ENCODE measurements around the gene LLCFC1. TPM values are rescaled to one million over a fixed set of nuclear protein-coding genes. Genes with fewer than 3 reads are reported as not detected.

Gene LLCFC1
- total RNA-seq, 1 donor = not detected

DNA sequence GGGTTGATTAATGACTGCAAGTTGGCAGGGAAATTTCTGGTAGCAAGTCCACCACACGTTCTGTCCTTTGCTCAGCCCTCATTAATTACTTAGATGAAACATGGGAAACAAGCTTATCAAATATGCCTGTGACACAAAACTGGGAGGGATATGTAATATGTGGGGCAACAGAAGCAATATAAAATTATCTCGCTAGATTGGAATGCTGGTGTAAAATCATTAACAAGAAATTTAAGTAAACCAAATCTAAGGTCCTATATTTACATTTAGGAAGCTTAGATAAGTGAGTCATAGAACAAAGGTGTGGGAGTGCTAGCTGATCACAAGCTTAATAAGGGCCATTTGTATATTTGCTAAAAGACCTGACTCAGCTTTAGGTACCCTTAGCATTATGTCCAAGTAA is 29.3 kb upstream of the LLCFC1 start:
- no peak for DNase-seq (ENCODE audit: low read depth)
- TF ChIP-seq, protein P1, sequence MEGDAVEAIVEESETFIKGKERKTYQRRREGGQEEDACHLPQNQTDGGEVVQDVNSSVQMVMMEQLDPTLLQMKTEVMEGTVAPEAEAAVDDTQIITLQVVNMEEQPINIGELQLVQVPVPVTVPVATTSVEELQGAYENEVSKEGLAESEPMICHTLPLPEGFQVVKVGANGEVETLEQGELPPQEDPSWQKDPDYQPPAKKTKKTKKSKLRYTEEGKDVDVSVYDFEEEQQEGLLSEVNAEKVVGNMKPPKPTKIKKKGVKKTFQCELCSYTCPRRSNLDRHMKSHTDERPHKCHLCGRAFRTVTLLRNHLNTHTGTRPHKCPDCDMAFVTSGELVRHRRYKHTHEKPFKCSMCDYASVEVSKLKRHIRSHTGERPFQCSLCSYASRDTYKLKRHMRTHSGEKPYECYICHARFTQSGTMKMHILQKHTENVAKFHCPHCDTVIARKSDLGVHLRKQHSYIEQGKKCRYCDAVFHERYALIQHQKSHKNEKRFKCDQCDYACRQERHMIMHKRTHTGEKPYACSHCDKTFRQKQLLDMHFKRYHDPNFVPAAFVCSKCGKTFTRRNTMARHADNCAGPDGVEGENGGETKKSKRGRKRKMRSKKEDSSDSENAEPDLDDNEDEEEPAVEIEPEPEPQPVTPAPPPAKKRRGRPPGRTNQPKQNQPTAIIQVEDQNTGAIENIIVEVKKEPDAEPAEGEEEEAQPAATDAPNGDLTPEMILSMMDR (IDR thresholded peaks at IDR 0.05; ENCODE audit: insufficient read depth, low read length) = no peak
- no peak overlapping the region for H3K4me3 ChIP-seq (ENCODE audit: low read depth, low read length)

DNA sequence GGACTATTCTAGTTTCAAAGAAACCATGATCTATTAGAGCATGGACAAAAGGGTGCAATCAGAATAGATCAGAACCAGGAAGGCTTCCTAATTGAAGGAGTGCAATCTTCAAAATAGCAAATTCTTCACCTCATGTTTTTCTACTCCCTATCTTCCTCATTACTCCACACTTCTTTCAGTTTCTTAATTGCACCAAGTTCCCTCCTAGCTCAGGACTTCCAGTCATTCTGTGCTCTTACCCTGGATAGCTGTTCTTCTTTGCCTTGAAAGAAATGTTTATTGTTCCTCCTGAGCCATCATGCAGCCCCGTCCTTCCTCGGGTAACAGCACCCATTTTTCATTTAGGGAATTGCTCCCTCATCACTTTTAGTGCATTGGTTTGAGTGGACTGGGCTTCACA is 28.8 kb upstream of the LLCFC1 start:
- TF ChIP-seq, protein P1 (IDR thresholded peaks at IDR 0.05; ENCODE audit: insufficient read depth, low read length) = no peak
- no peak overlapping the region for H3K4me3 ChIP-seq (ENCODE audit: low read depth, low read length)
- no peak for DNase-seq (ENCODE audit: low read depth)

DNA sequence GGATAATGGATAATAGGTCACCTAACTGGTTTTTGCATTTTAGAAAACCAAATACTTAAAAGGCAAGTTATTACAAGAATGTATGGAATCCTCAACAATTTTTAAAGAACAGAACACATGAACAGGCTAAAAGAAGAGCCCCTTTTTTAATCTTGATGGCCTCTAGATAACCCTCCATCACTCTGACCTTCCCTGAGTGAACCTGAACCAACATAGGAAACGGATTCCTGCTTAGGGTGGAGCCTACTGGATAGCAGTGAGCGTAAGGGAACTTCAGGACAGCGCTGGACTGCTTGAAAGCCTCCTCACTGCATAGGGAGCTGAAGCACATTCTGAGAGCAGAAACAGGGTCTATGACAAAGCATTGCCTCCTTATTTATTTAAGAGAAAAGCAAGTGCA is 26.2 kb upstream of the LLCFC1 start:
- TF ChIP-seq, protein P1 (IDR thresholded peaks at IDR 0.05; ENCODE audit: insufficient read depth, low read length) = no peak
- DNase-seq (ENCODE audit: low read depth) = no peak
- no peak overlapping the region for H3K4me3 ChIP-seq (ENCODE audit: low read depth, low read length)

DNA sequence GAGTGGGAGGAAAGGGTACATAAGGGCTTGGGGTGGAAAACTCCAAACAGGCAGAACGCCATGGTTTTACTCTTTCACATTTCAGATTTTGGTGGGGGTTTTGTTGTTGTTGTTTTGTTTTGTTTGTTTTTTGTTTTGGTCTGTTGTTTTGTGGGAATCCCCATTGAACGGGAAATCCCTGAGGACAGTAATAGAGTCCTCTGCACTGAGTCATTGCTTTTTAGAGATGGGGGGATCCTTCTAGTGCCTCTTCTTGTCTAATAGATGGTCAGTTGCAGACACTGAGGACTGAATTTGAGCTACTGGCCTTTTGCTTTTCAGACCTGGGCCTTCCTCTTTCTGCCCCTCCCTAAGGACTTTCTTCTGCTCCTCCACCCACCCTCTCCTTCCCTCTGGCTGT is 25.7 kb upstream of the LLCFC1 start:
- H3K4me3 ChIP-seq (ENCODE audit: low read depth, low read length) = no peak overlapping the region
- TF ChIP-seq, protein P1 (IDR thresholded peaks at IDR 0.05; ENCODE audit: insufficient read depth, low read length) = no peak
- DNase-seq (ENCODE audit: low read depth) = no peak

GRCh38 chr7:142914121-142914520 is 25.2 kb upstream of the LLCFC1 start:
- TF ChIP-seq, protein P1 (IDR thresholded peaks at IDR 0.05; ENCODE audit: insufficient read depth, low read length) = no peak
- no peak overlapping the region for H3K4me3 ChIP-seq (ENCODE audit: low read depth, low read length)
- DNase-seq (ENCODE audit: low read depth) = no peak

DNA sequence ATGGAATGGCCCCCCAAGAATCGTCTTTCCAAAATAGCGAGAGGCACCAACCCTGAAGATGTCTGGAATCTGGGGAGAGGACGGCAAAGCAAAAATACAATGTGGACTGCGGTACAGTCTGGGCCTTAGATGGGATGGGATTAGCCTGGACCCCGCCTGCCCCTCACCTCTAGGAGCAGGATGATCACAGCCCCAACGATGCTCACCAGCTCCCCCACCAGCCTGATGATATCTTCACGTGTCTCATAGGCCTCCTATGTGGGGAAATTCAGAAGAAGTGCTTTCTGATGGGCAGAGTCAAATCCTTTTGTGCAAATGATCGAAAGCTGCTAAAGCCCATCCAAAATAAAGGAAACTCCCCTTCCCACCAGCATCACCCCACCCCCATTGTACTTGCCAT is 24.0 kb upstream of the LLCFC1 start:
- H3K4me3 ChIP-seq (ENCODE audit: low read depth, low read length) = no peak overlapping the region
- TF ChIP-seq, protein P1 (IDR thresholded peaks at IDR 0.05; ENCODE audit: insufficient read depth, low read length) = no peak
- no peak for DNase-seq (ENCODE audit: low read depth)

GRCh38 chr7:142916508-142916907 is 22.8 kb upstream of the LLCFC1 start:
- no peak overlapping the region for H3K4me3 ChIP-seq (ENCODE audit: low read depth, low read length)
- DNase-seq (ENCODE audit: low read depth) = no peak
- TF ChIP-seq, protein P1 (IDR thresholded peaks at IDR 0.05; ENCODE audit: insufficient read depth, low read length) = no peak
